SU-DHL-6 (cell line): ENCODE data around the gene PBRM1.

ENCODE experiments used
- H2AFZ ChIP-seq: fragments of 200-600 bp; sonication (generic); 2 replicates; pipeline ENCODE4 v1.6.1; 2014; ENCODE audit warnings: low read depth, mild to moderate bottlenecking, moderate library complexity, mixed read lengths, antibody characterized with exemption, low read length; ENCODE audit not compliant: severe bottlenecking
- H3F3A ChIP-seq: fragments of 200-600 bp; shearing (Covaris generic); 2 replicates; pipeline ENCODE4 v1.6.0; 2016; ENCODE audit warnings: antibody characterized with exemption, mild to moderate bottlenecking; ENCODE audit not compliant: insufficient read depth
- H3K27ac ChIP-seq: fragments of 200-600 bp; sonication (generic); 2 replicates; pipeline ENCODE4 v1.5.1; 2016; ENCODE audit warnings: low read depth, mild to moderate bottlenecking, low read length, moderate library complexity, mixed read lengths
- H3K27me3 ChIP-seq: fragments of 200-600 bp; sonication (generic), shearing (Covaris generic); 2 replicates; pipeline ENCODE4 v1.6.0; 2014; ENCODE audit warnings: mild to moderate bottlenecking, low read length
- H3K36me3 ChIP-seq: fragments of 200-600 bp; sonication (generic); 2 replicates; pipeline ENCODE4 v1.6.1; 2014; ENCODE audit warnings: mild to moderate bottlenecking, low read length, mixed read lengths
- H3K4me2 ChIP-seq: fragments of 300-600, 200-600 bp; shearing (Covaris generic), sonication (generic); 2 replicates; pipeline ENCODE4 v1.6.0; 2014; ENCODE audit warnings: low read length, low read depth, mild to moderate bottlenecking; ENCODE audit not compliant: poor library complexity, severe bottlenecking
- H3K4me3 ChIP-seq: fragments of 200-600 bp; sonication (generic); 2 replicates; pipeline ENCODE4 v1.5.1; 2014; ENCODE audit warnings: antibody characterized with exemption, low read length, mild to moderate bottlenecking, mixed read lengths; ENCODE audit not compliant: insufficient read depth, poor library complexity, severe bottlenecking
- H3K79me2 ChIP-seq: fragments of 200-600 bp; sonication (generic); 2 replicates; pipeline ENCODE4 v1.6.1; 2014; ENCODE audit warnings: mild to moderate bottlenecking, low read length, moderate library complexity; ENCODE audit not compliant: insufficient read depth
- H3K9ac ChIP-seq: fragments of 200-600 bp; sonication (generic); 2 replicates; pipeline ENCODE4 v1.7.0; 2014; ENCODE audit warnings: mild to moderate bottlenecking, low read length
- H3K9me2 ChIP-seq: fragments of 200-600 bp; sonication (generic); replicated peaks from 2 replicates; pipeline ENCODE4 v1.6.1; 2014; ENCODE audit warnings: low read length; ENCODE audit not compliant: insufficient read depth
- H3K9me3 ChIP-seq: fragments of 200-600 bp; sonication (generic); 2 replicates; pipeline ENCODE4 v1.6.1; 2014; ENCODE audit warnings: low read length, mixed read lengths; ENCODE audit not compliant: insufficient read depth
- H4K20me1 ChIP-seq: fragments of 200-600 bp; sonication (generic); 2 replicates; pipeline ENCODE4 v1.6.1; 2014; ENCODE audit warnings: low read depth, mild to moderate bottlenecking, antibody characterized with exemption, low read length, moderate library complexity, mixed read lengths
- EZH2phosphoT487 ChIP-seq: fragments of 200-600 bp; sonication (generic), shearing (Covaris generic); conservative IDR thresholded peaks from 2 replicates; pipeline ENCODE4 v1.6.1; 2018; ENCODE audit warnings: mild to moderate bottlenecking, antibody characterized with exemption, low read length, moderate library complexity, mixed read lengths
- TF ChIP-seq, protein P1 (sequence below): fragments of 200-600 bp; sonication (generic); IDR thresholded peaks from one replicate; pipeline ENCODE4 v1.5.1; 2017; ENCODE audit warnings: antibody characterized with exemption, mild to moderate bottlenecking, low read length, moderate library complexity; ENCODE audit not compliant: insufficient read depth, poor library complexity, severe bottlenecking

PBRM1 gene

DNA sequence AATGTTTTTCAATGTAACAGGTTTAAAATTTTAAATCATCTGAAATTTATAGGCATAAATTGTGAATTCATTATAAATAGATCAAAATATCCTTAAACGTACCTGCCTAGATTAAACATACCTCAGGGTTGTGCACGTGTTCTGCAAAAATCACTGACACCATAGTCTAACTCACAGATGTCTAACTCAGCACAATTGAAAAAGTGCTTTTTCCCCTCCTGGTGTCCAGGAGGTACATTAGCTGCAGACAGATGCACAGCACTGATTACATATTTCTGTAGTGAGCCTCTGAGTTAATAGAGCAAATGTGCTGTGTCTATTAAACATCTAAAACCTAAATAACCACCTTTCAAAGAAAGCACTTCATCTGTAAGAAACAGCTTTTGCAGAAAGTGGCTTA lies 138.6 kb downstream of the PBRM1 start:
- Histone ChIP-seq H3K4me2 (no peak overlapping the region), H3K9me2 (no peaks in the 10 kb centered on the region), H3K27ac (no peak overlapping the region), H3F3A (peaks cover 32% of the 10 kb centered on the region), H4K20me1 (peaks cover 10% of the 10 kb centered on the region; the same call in 1 of the 2 replicates), H3K27me3 (no peaks in the 10 kb centered on the region), H3K79me2 (peaks cover 7% of the 10 kb centered on the region; the same call in 1 of the 2 replicates), H3K36me3 (peaks cover 25% of the 10 kb centered on the region), H2AFZ (no peak overlapping the region), H3K4me3 (no peak overlapping the region), H3K9ac (no peak overlapping the region), H3K9me3 (no peaks in the 10 kb centered on the region)
- TF ChIP-seq, protein P1, sequence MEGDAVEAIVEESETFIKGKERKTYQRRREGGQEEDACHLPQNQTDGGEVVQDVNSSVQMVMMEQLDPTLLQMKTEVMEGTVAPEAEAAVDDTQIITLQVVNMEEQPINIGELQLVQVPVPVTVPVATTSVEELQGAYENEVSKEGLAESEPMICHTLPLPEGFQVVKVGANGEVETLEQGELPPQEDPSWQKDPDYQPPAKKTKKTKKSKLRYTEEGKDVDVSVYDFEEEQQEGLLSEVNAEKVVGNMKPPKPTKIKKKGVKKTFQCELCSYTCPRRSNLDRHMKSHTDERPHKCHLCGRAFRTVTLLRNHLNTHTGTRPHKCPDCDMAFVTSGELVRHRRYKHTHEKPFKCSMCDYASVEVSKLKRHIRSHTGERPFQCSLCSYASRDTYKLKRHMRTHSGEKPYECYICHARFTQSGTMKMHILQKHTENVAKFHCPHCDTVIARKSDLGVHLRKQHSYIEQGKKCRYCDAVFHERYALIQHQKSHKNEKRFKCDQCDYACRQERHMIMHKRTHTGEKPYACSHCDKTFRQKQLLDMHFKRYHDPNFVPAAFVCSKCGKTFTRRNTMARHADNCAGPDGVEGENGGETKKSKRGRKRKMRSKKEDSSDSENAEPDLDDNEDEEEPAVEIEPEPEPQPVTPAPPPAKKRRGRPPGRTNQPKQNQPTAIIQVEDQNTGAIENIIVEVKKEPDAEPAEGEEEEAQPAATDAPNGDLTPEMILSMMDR, result no peak
- TF ChIP-seq EZH2phosphoT487, result no peak

- Histone ChIP-seq H3K4me3 (no peak overlapping the region), H3K79me2 (peaks cover 13% of the 10 kb centered on the region; the same call in 1 of the 2 replicates), H3K27me3 (no peaks in the 10 kb centered on the region), H3K36me3 (peaks cover 22% of the 10 kb centered on the region), H3K9me2 (no peaks in the 10 kb centered on the region), H3K9ac (no peak overlapping the region), H3F3A (peaks cover 33% of the 10 kb centered on the region), H3K4me2 (no peak overlapping the region), H3K9me3 (no peaks in the 10 kb centered on the region), H4K20me1 (peaks cover 10% of the 10 kb centered on the region; the same call in 1 of the 2 replicates), H3K27ac (no peak overlapping the region), H2AFZ (no peak overlapping the region)
- TF ChIP-seq, protein P1, result no peak
- TF ChIP-seq EZH2phosphoT487, result no peak
Measured at GRCh38 chr3:52546111-52546901, 139.4 kb downstream of the PBRM1 start.

DNA sequence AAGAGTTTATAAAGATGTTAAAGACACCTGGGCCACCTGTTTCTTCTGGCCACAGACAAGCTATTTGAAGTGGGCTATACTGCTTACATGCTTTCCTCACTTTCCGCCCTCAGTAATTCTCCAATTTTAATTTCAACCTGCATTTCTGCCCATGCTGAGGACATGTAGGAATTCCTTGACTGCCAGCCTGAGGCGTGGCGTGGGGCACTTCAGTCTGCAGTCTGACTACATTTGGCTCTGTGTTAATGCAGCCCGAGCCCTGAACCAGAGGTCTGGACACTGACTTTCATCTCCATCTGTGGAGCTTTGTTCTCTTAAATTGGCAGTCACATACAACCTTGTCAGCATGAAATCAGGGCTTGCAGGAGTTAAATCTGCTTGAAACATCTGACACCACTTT lies 140.8 kb downstream of the PBRM1 start:
- H3K27me3 ChIP-seq, result no peaks in the 10 kb centered on the region
- H3K4me2 ChIP-seq, result no peak overlapping the region
- TF ChIP-seq, protein P1, result no peak
- TF ChIP-seq EZH2phosphoT487, result no peak
- no peak overlapping the region for H3K9ac ChIP-seq
- no peak overlapping the region for H3K27ac ChIP-seq
- H3K36me3 ChIP-seq, result peaks cover 27% of the 10 kb centered on the region
- peaks cover 18% of the 10 kb centered on the region; the same call in 1 of the 2 replicates for H3K79me2 ChIP-seq
- H4K20me1 ChIP-seq, result peaks cover 17% of the 10 kb centered on the region; the same call in 1 of the 2 replicates
- H3K9me2 ChIP-seq, result no peaks in the 10 kb centered on the region
- no peak overlapping the region for H3K4me3 ChIP-seq
- H2AFZ ChIP-seq, result no peak overlapping the region
- H3F3A ChIP-seq, result peaks cover 44% of the 10 kb centered on the region
- H3K9me3 ChIP-seq, result no peaks in the 10 kb centered on the region
